Body of pancreas (tissue), 4 donors: ENCODE measurements around the gene ARIH1.
"Not testable (repeated sequence)": the region's sequence is repeated elsewhere in the genome, so short reads cannot be mapped to it uniquely, and the experiment has no call there.

ENCODE experiments used
- POLR2A ChIP-seq, 3 donors: fragments of 450-650 bp; IDR thresholded peaks; one replicate each; pipeline ENCODE4 v1.6.1; 2016; ENCODE audit warnings: antibody characterized with exemption in 3 of 3, mild to moderate bottlenecking in 2 of 3
- TF ChIP-seq, protein P1 (sequence below), 7 experiments: fragments of 450-650 bp in 4 of 7; fragments of 200-600 bp in 3 of 7; sonication (generic) in 3 of 7; IDR thresholded peaks; one replicate each; pipeline ENCODE4 v1.5.1; 2016 to 2019; ENCODE audit warnings: antibody characterized with exemption in 7 of 7

DNA sequence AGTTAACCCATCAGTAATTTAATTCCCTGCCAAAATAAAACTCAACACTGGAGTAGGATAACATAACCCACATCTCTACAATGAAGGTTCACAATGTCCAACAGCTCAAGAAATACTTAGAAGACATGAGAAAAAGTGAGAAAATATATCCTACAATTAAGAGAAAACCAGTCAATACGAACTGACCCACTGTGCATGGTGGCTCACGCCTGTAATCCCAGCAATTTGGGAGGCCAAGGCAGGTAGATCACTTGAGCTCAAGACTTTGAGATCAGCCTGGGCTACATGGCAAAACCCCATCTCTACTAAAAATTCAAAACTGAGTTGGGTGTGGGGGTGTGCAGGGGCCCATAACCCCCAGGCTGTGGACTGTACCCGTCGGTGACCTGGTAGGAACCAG lies 149.7 kb downstream of the ARIH1 start:
- TF ChIP-seq, protein P1, sequence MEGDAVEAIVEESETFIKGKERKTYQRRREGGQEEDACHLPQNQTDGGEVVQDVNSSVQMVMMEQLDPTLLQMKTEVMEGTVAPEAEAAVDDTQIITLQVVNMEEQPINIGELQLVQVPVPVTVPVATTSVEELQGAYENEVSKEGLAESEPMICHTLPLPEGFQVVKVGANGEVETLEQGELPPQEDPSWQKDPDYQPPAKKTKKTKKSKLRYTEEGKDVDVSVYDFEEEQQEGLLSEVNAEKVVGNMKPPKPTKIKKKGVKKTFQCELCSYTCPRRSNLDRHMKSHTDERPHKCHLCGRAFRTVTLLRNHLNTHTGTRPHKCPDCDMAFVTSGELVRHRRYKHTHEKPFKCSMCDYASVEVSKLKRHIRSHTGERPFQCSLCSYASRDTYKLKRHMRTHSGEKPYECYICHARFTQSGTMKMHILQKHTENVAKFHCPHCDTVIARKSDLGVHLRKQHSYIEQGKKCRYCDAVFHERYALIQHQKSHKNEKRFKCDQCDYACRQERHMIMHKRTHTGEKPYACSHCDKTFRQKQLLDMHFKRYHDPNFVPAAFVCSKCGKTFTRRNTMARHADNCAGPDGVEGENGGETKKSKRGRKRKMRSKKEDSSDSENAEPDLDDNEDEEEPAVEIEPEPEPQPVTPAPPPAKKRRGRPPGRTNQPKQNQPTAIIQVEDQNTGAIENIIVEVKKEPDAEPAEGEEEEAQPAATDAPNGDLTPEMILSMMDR (IDR thresholded peaks at IDR 0.05), result not testable (repeated sequence)
- not testable (repeated sequence) for TF ChIP-seq POLR2A (IDR thresholded peaks at IDR 0.05)
